Ishikawa (cell line): Measurements from ENCODE around the gene AGMO.

Experiments used
- REST ChIP-seq: IDR thresholded peaks from 2 replicates; pipeline ENCODE4 v1.6.1; 2012; ENCODE audit warnings: low read depth, mild to moderate bottlenecking
- TAF1 ChIP-seq: IDR thresholded peaks from 2 replicates; pipeline ENCODE4 v1.6.1; 2012; ENCODE audit warnings: low read depth, mild to moderate bottlenecking
- TF ChIP-seq, protein P1 (sequence below): IDR thresholded peaks from 2 replicates; pipeline ENCODE4 v1.6.1; 2012

- TF ChIP-seq REST (no peak), TAF1 (no peak)
- TF ChIP-seq, protein P1, sequence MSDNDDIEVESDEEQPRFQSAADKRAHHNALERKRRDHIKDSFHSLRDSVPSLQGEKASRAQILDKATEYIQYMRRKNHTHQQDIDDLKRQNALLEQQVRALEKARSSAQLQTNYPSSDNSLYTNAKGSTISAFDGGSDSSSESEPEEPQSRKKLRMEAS, result no peak
Measured at GRCh38 chr7:15402436-15403136, 159.2 kb downstream of the AGMO start.
